ENCODE results near the gene KIF2A.

The KIF2A gene

GRCh38 chr5:62432621-62433064, 126.6 kb downstream of the KIF2A start:
- H3K36me3 ChIP-seq (ENCODE audit: control insufficient read depth in 2 of 2, insufficient read depth in 2 of 2, low read length in 2 of 2): no peaks in the 10 kb centered on the region
- H3K4me1 ChIP-seq (ENCODE audit: control insufficient read depth in 2 of 2, insufficient read depth in 2 of 2, low read length in 2 of 2): peaks cover 0 to 2% of the 10 kb centered on the region in 2 donors
- no peaks in the 10 kb centered on the region for H3K27me3 ChIP-seq (ENCODE audit: control insufficient read depth in 2 of 2, insufficient read depth in 2 of 2, low read length in 2 of 2)
- no peak overlapping the region for H3K4me3 ChIP-seq (ENCODE audit: low read length in 2 of 2)
- H3K9ac ChIP-seq (ENCODE audit: low read depth in 1 of 2, low read length in 2 of 2): no peak overlapping the region
- H3K9me3 ChIP-seq (ENCODE audit: control insufficient read depth in 2 of 2, low read length in 2 of 2): no peaks in the 10 kb centered on the region
- H3K27ac ChIP-seq (ENCODE audit: low read depth in 2 of 2, low read length in 2 of 2): no peak overlapping the region
